Muscle layer of colon (tissue), 2 donors: ENCODE results near the gene ABHD17C.

Source experiments
- H3K27ac ChIP-seq: one replicate; pipeline ENCODE4 v1.7.0; 2013; ENCODE audit warnings: low read depth, mild to moderate bottlenecking, low read length, moderate library complexity
- H3K27me3 ChIP-seq, 2 donors: one replicate each; pipeline ENCODE4 v1.7.0; 2013; ENCODE audit warnings: low read length in 2 of 2, mild to moderate bottlenecking in 2 of 2; ENCODE audit not compliant: insufficient read depth in 2 of 2, control insufficient read depth in 1 of 2
- H3K36me3 ChIP-seq: one replicate; pipeline ENCODE4 v1.7.0; 2013; ENCODE audit warnings: mild to moderate bottlenecking, low read length; ENCODE audit not compliant: insufficient read depth
- H3K4me1 ChIP-seq: one replicate; pipeline ENCODE4 v1.7.0; 2013; ENCODE audit warnings: mild to moderate bottlenecking, low read length; ENCODE audit not compliant: insufficient read depth
- H3K4me3 ChIP-seq, 2 donors: one replicate each; pipeline ENCODE4 v1.7.0; 2013; ENCODE audit warnings: low read length in 2 of 2, low read depth in 1 of 2, mild to moderate bottlenecking in 1 of 2, moderate library complexity in 1 of 2
- H3K9ac ChIP-seq: one replicate; pipeline ENCODE4 v1.7.0; 2013; ENCODE audit warnings: low read length
- H3K9me3 ChIP-seq: one replicate; pipeline ENCODE4 v1.7.0; 2013; ENCODE audit warnings: mild to moderate bottlenecking, low read length
- donor health status: abdominal sarcoma.
- donor health status: Adenocarcinoma of cecum.

The ABHD17C gene

DNA sequence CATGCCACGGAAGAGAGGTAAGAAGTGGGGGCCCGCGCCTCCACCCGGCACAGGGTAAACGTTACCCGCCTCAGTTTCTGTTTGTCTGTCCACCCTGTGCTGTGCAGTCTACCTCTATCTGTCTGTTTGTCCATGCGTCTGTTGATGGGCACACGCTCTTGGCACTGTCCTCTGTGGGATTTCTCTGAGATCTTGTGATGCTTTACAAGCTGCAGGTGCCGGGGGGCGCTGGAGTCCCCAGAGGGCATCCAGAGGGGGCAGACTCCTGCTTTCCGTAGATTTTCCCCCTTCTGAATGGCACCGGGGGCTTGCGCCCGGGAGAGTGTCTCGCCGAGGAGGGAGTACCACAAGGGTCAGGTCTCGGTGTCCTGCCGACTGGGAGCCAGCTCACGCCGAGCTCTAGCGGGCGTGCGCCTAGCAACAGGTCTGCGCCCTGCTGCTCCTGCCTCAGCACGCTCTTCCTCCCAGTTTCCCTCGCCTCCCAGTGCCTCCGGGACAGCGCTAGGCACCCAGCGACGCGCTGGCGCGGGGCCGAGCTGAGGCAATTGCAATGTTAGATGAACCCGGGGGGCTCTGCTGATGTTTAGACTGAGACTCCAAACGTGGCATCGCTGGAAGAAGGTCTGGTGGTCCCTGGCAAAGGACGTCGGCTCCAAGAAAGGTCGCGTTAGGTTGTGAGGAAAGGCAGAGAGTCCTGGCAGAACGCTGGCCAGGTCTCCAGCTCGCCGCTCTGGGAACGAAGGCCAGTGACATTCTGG is 84.7 kb downstream of the ABHD17C start:
- Histone ChIP-seq H3K9ac (no peak overlapping the region), H3K4me3 (peak overlapping the region; percentile 54 to 62), H3K27ac (no peak overlapping the region)

DNA sequence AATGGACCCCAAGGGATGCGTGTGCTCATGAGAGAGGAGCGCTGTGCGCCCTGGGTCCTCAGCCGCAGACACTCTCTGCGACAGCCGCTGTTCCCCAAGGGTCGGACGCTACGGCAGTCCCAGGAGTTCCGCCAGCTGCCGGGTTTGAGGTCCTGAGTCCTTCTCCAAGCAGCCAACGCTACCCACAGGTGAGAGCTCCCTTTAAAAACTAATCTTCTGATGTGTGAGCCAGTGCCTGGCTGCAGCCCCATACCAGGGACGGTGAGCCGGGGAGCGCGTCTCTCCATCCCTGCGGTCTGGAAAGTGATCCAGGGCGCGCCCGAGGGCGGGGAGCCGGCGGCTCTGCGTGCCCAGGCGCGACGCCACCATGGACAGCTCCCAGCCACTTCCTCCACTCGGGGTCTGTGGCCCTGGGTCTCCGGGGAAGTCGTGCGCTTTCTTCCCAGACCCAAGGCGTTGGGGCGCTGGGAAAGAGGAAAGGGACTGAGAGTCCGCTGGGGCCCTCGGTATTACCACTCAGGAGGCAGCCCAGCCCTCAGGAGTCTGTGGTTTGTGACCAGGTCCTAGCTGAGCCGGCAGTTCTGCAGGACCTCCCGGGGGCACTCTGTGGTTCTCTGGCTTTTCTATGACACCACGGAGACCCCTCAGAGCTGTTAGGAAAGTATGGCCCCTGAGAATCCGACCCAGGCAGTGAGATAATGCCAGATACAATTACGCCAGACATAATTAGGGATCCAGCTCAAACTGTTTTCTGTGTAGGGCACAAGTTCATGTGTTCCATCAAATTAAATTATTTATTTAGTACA is 85.5 kb downstream of the ABHD17C start:
- Histone ChIP-seq H3K9me3 (no peaks in the 10 kb centered on the region), H3K27ac (no peak overlapping the region), H3K4me1 (peaks cover 20% of the 10 kb centered on the region), H3K4me3 (peak overlapping the region in 1 of 2 donors; percentile 54), H3K36me3 (no peaks in the 10 kb centered on the region), H3K9ac (no peak overlapping the region), H3K27me3 (peaks cover 14 to 19% of the 10 kb centered on the region in 2 donors)

More for the DNA sequence above, 84.7 kb downstream of the ABHD17C start:
- Histone ChIP-seq H3K4me1 (peaks cover 20% of the 10 kb centered on the region), H3K27me3 (peaks cover 14 to 19% of the 10 kb centered on the region in 2 donors), H3K36me3 (no peaks in the 10 kb centered on the region), H3K9me3 (no peaks in the 10 kb centered on the region)

DNA sequence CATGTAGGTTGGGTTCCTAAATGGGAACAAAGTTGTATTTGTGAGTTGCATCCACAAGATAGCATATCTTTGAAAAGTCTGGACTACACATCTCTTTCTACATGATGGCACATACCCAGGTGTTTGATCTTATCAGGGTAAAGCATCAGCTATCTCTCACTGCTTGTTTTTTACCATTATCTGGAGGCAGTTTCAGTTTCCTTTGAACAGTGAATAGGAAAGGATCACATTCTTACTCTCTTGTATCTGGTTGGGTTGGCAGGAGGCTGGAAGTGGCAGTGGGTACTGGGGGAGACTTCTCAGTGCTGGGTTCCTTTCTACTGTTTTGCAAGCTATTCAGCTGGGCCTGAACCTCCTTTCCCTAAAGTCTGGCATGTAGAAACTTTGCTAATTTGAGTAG is 88.2 kb downstream of the ABHD17C start:
- Histone ChIP-seq H3K27ac (no peak overlapping the region), H3K4me1 (peaks cover 20% of the 10 kb centered on the region), H3K9ac (no peak overlapping the region), H3K36me3 (no peaks in the 10 kb centered on the region), H3K9me3 (no peaks in the 10 kb centered on the region), H3K4me3 (no peak overlapping the region), H3K27me3 (peaks cover 4 to 13% of the 10 kb centered on the region in 2 donors)

DNA sequence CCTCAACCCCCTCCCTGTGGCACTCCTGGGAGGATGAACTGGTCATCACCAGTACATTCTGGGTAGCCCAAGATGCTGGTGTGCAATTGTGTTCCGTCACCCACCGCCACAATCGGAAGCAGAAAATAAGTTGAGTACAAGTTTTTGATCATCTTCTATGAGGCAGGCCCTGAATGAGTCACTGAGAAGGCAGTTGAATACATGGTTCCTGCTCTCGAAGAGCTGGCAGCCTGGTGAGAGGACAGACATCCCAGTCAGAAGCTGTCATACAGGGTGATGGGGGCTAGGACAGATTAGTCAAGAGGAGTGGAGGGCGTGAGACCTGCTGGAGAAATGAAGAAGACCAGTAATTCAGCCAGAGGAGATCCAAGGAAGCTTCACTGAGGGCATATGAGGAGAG is 90.2 kb downstream of the ABHD17C start:
- H3K27me3 ChIP-seq: peaks cover 0 to 3% of the 10 kb centered on the region in 2 donors
- H3K36me3 ChIP-seq: no peaks in the 10 kb centered on the region
- H3K4me3 ChIP-seq: no peak overlapping the region
- H3K4me1 ChIP-seq: peaks cover 5% of the 10 kb centered on the region
- H3K9ac ChIP-seq: no peak overlapping the region
- no peaks in the 10 kb centered on the region for H3K9me3 ChIP-seq
- H3K27ac ChIP-seq: no peak overlapping the region

DNA sequence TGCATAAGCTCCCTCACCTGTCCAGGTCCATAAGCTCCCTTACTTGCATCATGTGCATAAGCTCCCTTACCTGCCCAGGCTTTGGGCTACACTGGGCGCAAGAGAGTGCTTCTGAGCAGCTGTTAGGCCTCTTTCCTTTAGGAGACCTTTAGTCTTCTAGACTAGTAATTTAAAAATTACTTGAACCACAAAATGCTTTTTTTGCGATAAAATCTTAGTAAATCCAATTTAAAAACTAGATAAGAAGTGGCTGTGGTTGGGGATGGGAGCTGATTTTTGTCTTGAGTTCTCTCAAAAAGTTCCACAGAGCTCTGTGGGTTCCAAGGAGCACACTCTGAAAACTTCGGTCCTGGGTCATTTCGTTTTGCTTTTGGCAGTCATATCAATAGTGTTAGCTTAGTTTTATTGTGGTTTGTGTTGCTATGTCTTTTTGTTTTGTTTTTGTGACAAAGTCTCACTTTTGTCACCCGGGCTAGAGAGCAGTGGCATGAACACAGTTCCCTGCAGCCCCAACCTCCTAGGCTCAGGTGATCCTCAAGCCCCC is 90.8 kb downstream of the ABHD17C start:
- no peaks in the 10 kb centered on the region for H3K27me3 ChIP-seq
- H3K9me3 ChIP-seq: no peaks in the 10 kb centered on the region
- H3K9ac ChIP-seq: no peak overlapping the region
- no peak overlapping the region for H3K27ac ChIP-seq
- H3K4me1 ChIP-seq: no peaks in the 10 kb centered on the region
- no peak overlapping the region for H3K4me3 ChIP-seq
- no peaks in the 10 kb centered on the region for H3K36me3 ChIP-seq

DNA sequence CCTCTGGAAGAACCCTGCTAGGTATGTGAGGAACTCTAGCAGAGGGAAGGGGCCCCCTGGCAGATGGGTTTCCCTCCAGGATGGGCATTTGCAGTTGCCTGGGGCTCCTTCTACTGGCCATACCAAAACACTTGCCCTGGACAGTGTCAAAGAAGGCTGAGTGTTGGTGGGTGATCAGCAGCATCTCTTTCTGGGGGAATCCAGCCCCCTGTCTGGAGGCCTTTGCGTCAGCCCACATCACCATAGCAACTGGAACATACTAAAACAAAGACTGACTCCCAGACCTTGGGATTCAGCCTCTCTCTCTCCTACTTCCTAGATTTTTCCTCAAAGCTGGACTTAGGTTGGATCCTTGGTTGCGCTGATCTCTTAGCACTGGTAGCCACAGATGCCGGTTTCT is 92.2 kb downstream of the ABHD17C start:
- Histone ChIP-seq H3K27ac (no peak overlapping the region), H3K4me3 (no peak overlapping the region)

DNA sequence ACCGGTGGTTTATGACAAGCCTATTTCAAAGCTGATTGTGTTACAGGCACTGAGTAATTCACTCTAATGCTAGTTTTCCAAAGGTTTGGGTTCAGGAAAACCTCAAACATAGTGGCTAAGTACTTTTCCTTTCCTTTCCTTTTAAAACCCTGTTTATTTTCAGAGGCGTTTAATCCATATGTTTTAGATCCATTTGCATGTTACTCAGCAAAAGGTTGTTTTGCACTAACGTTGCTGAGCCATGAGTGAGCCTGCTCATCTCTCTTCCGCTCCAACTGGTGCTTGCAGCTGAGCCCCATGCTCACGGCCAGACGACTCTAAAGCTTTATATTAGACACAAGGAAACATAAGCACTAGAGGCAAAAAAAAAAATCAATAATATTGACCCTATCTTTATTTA is 93.4 kb downstream of the ABHD17C start:
- H3K4me1 ChIP-seq: no peaks in the 10 kb centered on the region
- H3K4me3 ChIP-seq: no peak overlapping the region
- no peaks in the 10 kb centered on the region for H3K9me3 ChIP-seq
- no peak overlapping the region for H3K9ac ChIP-seq
- no peaks in the 10 kb centered on the region for H3K36me3 ChIP-seq
- H3K27ac ChIP-seq: no peak overlapping the region
- no peaks in the 10 kb centered on the region for H3K27me3 ChIP-seq

More for the DNA sequence above, 92.2 kb downstream of the ABHD17C start:
- Histone ChIP-seq H3K9me3 (no peaks in the 10 kb centered on the region), H3K36me3 (no peaks in the 10 kb centered on the region), H3K27me3 (no peaks in the 10 kb centered on the region), H3K4me1 (no peaks in the 10 kb centered on the region), H3K9ac (no peak overlapping the region)

DNA sequence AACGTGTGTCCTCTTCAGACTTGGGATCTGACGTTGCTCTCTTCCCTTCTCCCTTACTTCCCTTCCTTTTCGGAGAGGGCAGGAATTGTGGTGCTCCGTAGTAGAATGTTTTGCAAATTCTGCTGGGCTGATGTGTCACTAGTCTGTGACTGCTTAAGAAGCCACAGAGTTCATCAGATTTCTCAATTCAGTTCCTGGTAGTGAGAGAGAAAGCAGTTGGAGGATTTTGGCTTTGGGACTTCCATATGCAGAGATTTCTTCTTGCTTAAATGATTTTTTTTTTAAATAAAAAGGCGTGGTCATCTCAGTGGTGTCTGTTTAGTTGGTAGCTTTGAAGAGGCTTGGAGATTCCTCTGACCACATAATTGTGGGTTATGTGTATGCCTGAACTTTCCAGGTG is 94.2 kb downstream of the ABHD17C start:
- H3K27ac ChIP-seq: no peak overlapping the region
- no peak overlapping the region for H3K4me3 ChIP-seq
- H3K9me3 ChIP-seq: no peaks in the 10 kb centered on the region
- H3K36me3 ChIP-seq: no peaks in the 10 kb centered on the region
- H3K9ac ChIP-seq: no peak overlapping the region
- H3K4me1 ChIP-seq: no peaks in the 10 kb centered on the region
- H3K27me3 ChIP-seq: no peaks in the 10 kb centered on the region

DNA sequence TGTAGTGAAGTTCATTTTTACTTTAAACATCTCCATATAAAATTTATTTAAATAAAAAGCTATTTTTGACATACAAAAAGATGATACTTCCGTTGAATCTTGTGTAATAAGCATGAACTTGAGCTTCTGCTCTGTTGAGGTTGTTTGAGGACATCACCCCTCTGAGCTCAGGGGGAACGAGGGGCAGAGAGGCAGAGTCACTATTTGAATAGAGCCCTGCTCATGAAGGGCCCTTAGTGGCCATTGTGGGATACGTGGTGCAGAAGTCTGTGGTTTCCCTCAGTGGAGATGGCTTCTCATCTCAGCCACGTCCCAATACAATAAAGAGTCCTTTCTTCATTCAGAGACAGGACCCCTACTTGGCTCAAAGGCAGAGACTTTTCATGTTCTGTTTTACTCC is 94.7 kb downstream of the ABHD17C start:
- Histone ChIP-seq H3K9ac (no peak overlapping the region), H3K27ac (no peak overlapping the region), H3K4me3 (no peak overlapping the region), H3K36me3 (no peaks in the 10 kb centered on the region), H3K9me3 (no peaks in the 10 kb centered on the region), H3K27me3 (no peaks in the 10 kb centered on the region), H3K4me1 (no peaks in the 10 kb centered on the region)

DNA sequence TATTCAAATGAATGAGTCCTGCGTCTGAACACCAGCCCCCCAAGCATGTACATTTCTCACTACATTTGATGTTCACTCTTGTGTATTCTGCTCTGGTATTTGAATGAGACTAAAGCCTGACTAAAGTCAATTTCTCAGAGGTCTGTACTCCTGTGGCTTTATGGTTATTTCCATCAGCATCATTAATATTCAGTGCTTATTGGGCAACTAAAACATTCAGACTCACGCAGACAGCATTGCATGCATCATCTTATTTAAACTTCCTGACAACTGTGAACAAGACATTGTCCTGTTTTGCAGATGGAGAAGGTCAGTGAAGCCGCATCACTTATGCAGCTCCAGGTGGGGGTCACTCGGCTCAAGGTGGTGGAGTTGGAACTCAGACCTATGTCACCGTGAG is 95.1 kb downstream of the ABHD17C start:
- no peaks in the 10 kb centered on the region for H3K36me3 ChIP-seq
- H3K4me3 ChIP-seq: no peak overlapping the region
- H3K27me3 ChIP-seq: no peaks in the 10 kb centered on the region
- no peak overlapping the region for H3K27ac ChIP-seq
- H3K9me3 ChIP-seq: no peaks in the 10 kb centered on the region
- H3K4me1 ChIP-seq: no peaks in the 10 kb centered on the region
- H3K9ac ChIP-seq: no peak overlapping the region

DNA sequence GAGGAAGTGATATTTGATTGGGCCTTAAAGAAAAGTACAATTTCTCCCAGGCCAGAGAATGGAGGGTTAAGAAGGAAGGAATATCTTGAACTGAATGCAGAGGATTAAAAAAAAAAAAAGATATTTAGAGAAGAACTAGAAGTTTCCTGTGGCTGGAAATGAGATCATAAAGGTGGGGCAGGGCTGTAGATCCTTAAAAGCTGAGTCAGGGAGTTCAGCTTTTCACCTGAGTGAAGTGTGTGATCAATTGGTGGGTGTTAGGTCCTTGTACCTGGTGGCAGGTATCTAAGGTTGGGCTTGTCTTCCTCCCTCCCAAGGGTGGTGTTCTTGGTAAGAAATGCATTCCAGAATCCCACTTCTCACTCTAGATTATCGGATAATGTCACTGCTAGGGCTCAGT is 95.9 kb downstream of the ABHD17C start:
- H3K27ac ChIP-seq: no peak overlapping the region
- H3K9me3 ChIP-seq: no peaks in the 10 kb centered on the region
- H3K9ac ChIP-seq: no peak overlapping the region
- H3K4me1 ChIP-seq: no peaks in the 10 kb centered on the region
- no peaks in the 10 kb centered on the region for H3K27me3 ChIP-seq
- no peak overlapping the region for H3K4me3 ChIP-seq
- no peaks in the 10 kb centered on the region for H3K36me3 ChIP-seq
